Tibial nerve (tissue), 4 donors: ENCODE measurements around the gene GALNT8. TPM values are rescaled to one million over a fixed set of nuclear protein-coding genes. Genes with fewer than 3 reads are reported as not detected.
"Not testable (repeated sequence)": the region's sequence is repeated elsewhere in the genome, so short reads cannot be mapped to it uniquely, and the experiment has no call there.

Experiments used
- DNase-seq, 2 donors: peaks; one replicate each; pipeline ENCODE4 v3.0.0-alpha.2; 2019; ENCODE audit warnings: low spot score in 2 of 2
- H3K27ac ChIP-seq, 4 donors: fragments of 200-600 bp; sonication (generic) in 3 of 4; one replicate each; pipeline ENCODE4 v1.5.1; 2017 to 2019; ENCODE audit warnings: mild to moderate bottlenecking in 1 of 4
- H3K27me3 ChIP-seq, 2 donors: fragments of 200-600 bp; sonication (generic) in 1 of 2; one replicate each; pipeline versions ENCODE4 v1.5.1 to v1.6.0; 2017 to 2019
- H3K36me3 ChIP-seq, 3 donors: fragments of 200-600 bp; sonication (generic); one replicate each; pipeline ENCODE4 v1.5.1; 2018 to 2019
- H3K4me1 ChIP-seq, 4 donors: fragments of 200-600 bp; sonication (generic) in 3 of 4; one replicate each; pipeline ENCODE4 v1.5.1; 2017 to 2019
- H3K4me3 ChIP-seq, 4 donors: fragments of 200-600 bp; sonication (generic) in 3 of 4; one replicate each; pipeline ENCODE4 v1.5.1; 2017 to 2019; ENCODE audit warnings: mild to moderate bottlenecking in 1 of 4, moderate library complexity in 1 of 4
- H3K9me3 ChIP-seq, 4 donors: fragments of 200-600 bp; sonication (generic) in 3 of 4; one replicate each; pipeline ENCODE4 v1.5.1; 2017 to 2019
- CTCF ChIP-seq, 5 experiments: fragments of 200-600 bp in 3 of 5; fragments of 450-650 bp in 2 of 5; sonication (generic) in 3 of 5; IDR thresholded peaks; one replicate each; pipeline ENCODE4 v1.5.1; 2016 to 2019; ENCODE audit warnings: antibody characterized with exemption in 5 of 5, mild to moderate bottlenecking in 3 of 5, moderate library complexity in 2 of 5
- EP300 ChIP-seq, 2 donors: sonication (generic); formaldehyde crosslinking; IDR thresholded peaks; one replicate each; pipeline ENCODE4 v1.6.1; 2017; ENCODE audit warnings: antibody characterized with exemption in 2 of 2, mild to moderate bottlenecking in 1 of 2
- POLR2A ChIP-seq, 2 donors: fragments of 450-650 bp; IDR thresholded peaks; one replicate each; pipeline ENCODE4 v1.6.1; 2017; ENCODE audit warnings: antibody characterized with exemption in 2 of 2, mild to moderate bottlenecking in 2 of 2, moderate library complexity in 2 of 2
- WGBS, 2 donors: methylation state at CpG; one replicate each; pipeline ENCODE4 v1.1.5; 2018; 5-methylcytosine and 5-hydroxymethylcytosine counted together
- total RNA-seq, 4 donors: library from RNA; depleted of rRNA; stranded (reverse); fragments of >200 nt; gene quantifications; one replicate each; pipeline ENCODE4 v1.1.0, GENCODE V29; 2016

The GALNT8 gene
- total RNA-seq, 4 donors from 2014 or later, result 0.44 to 3.1 (median 1.9) TPM

DNA sequence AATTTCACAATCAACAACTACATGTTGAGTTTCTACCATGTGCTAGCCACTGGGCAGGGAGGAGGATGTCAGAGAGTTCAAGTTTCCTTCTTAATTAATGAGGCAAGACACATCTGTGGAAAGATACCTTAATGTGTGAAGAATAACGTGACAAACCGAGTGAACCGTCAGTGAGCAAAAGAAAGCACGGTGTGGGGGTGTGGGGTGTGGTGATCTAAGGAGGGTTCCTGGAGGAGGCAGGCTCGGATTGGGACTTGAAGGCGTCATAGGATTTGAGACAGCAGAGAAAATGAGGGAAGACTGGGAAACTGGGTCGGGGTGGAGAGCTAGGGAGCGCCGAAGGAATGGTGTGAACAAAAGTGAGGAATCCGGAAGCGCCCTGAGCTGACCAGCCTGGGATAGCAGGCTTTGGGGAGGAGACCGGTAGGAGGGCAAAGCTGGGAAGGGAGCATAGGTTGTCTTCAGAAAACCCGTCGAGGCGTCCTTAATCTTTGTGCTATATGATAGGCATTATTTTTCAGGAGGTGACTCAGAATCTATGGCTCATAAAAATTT, 22.3 kb downstream of the GALNT8 start:
- Histone ChIP-seq H3K9me3 (no peaks in the 10 kb centered on the region), H3K27ac (no peak overlapping the region), H3K27me3 (no peaks in the 10 kb centered on the region), H3K4me3 (no peak overlapping the region), H3K4me1 (no peaks in the 10 kb centered on the region), H3K36me3 (no peaks in the 10 kb centered on the region)
- TF ChIP-seq EP300 (IDR thresholded peaks at IDR 0.05) (no peak), CTCF (IDR thresholded peaks at IDR 0.05) (no peak), POLR2A (IDR thresholded peaks at IDR 0.05) (no peak)
- 87 to 89% methylated on average over 15 of the region's 15 CpGs for WGBS, 2 donors
- DNase-seq, result no peak

DNA sequence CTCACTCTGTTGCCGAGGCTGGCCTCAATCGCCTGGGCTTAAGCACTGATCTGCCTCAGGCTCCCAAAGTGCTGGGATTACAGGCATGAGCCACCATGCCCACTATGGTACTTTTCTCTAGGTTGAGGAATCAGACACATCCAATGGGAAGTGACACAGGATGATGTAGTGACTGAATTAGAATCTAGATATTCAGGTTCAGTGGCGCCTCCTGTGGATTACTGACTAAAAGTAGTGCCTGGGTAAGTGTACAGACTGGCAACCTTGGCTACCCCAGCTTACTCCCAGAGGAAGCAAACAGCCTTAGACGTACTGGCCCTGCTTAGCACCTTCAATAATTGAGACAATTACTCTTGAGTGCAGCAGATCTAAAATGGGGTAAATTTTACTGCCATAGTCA, 22.8 kb downstream of the GALNT8 start:
- no peaks in the 10 kb centered on the region for H3K9me3 ChIP-seq
- no peak overlapping the region for H3K27ac ChIP-seq
- WGBS, 2 donors, result 92% methylated on average over 4 of the region's 4 CpGs
- no peak overlapping the region for H3K4me3 ChIP-seq
- DNase-seq, result no peak
- H3K4me1 ChIP-seq, result no peaks in the 10 kb centered on the region
- H3K36me3 ChIP-seq, result no peaks in the 10 kb centered on the region
- no peak for TF ChIP-seq EP300 (IDR thresholded peaks at IDR 0.05)
- TF ChIP-seq CTCF (IDR thresholded peaks at IDR 0.05), result no peak
- TF ChIP-seq POLR2A (IDR thresholded peaks at IDR 0.05), result no peak
- no peaks in the 10 kb centered on the region for H3K27me3 ChIP-seq

DNA sequence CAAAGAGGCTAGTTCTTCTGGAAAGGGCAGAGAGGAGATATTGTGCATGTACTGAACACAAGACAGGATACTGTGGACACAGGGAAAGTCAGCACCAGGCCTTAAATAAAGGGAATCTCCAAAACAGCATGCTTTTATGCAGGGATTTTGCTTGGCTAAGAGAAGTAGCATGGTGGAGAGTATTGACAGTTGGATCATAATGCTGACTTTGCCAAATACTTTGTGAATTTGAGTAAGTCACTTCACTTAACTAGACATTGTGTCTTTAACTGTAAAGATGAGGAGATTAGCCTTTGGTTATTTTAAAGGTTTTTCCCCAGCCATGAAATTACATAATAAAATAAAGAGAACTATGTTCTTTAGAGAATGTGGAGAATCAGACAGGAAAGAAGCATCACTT, 24.5 kb downstream of the GALNT8 start:
- TF ChIP-seq CTCF (IDR thresholded peaks at IDR 0.05) (no peak), EP300 (IDR thresholded peaks at IDR 0.05) (no peak), POLR2A (IDR thresholded peaks at IDR 0.05) (no peak)
- Histone ChIP-seq H3K27me3 (no peaks in the 10 kb centered on the region), H3K9me3 (peaks cover 0 to 5% (median 0%) of the 10 kb centered on the region in 4 donors), H3K4me1 (no peaks in the 10 kb centered on the region), H3K27ac (no peak overlapping the region), H3K4me3 (no peak overlapping the region), H3K36me3 (no peaks in the 10 kb centered on the region)
- DNase-seq, result no peak

GRCh38 chr12:4745249-4745648, 25.0 kb downstream of the GALNT8 start:
- H3K27ac ChIP-seq, result no peak overlapping the region
- H3K9me3 ChIP-seq, result peaks cover 0 to 5% (median 0%) of the 10 kb centered on the region in 4 donors
- no peak for DNase-seq
- no peaks in the 10 kb centered on the region for H3K4me1 ChIP-seq
- WGBS, 2 donors, result 87 to 98% methylated on average over 6 of the region's 6 CpGs
- no peak overlapping the region for H3K4me3 ChIP-seq
- H3K27me3 ChIP-seq, result no peaks in the 10 kb centered on the region
- TF ChIP-seq POLR2A (IDR thresholded peaks at IDR 0.05) (no peak), CTCF (IDR thresholded peaks at IDR 0.05) (no peak), EP300 (IDR thresholded peaks at IDR 0.05) (no peak)
- H3K36me3 ChIP-seq, result no peaks in the 10 kb centered on the region

GRCh38 chr12:4751654-4752053, 31.5 kb downstream of the GALNT8 start:
- H3K36me3 ChIP-seq, H3K4me3 ChIP-seq, H3K9me3 ChIP-seq, H3K4me1 ChIP-seq, H3K27ac ChIP-seq, H3K27me3 ChIP-seq, DNase-seq: not testable (repeated sequence)
- 95 to 96% methylated on average over 1 of the region's 1 CpG for WGBS, 2 donors

DNA sequence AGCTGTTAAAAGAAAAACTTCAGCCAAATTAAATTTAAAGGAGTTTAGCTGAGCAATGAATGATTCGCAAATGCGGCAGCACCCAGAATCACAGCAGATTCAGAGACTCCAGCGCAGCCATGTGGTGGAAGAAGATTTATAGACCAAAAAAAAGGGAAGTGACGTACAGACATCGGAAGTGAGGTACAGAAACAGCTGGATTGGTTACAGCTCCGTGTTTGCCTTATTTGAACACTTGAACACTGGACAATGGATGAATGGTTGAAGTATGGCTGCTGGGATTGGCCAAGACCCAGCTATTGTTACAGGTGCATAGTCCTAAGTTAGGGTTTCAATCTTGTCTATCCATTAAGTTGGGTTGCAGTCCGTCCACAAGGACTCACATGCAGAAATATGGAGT, 42.6 kb downstream of the GALNT8 start:
- Histone ChIP-seq H3K9me3 (no peaks in the 10 kb centered on the region), H3K4me1 (no peaks in the 10 kb centered on the region), H3K27me3 (no peaks in the 10 kb centered on the region), H3K36me3 (no peaks in the 10 kb centered on the region), H3K4me3 (no peak overlapping the region), H3K27ac (no peak overlapping the region)
- 82 to 83% methylated on average over 7 of the region's 7 CpGs for WGBS, 2 donors
- DNase-seq, result no peak
- no peak for TF ChIP-seq CTCF (IDR thresholded peaks at IDR 0.05)
- no peak for TF ChIP-seq EP300 (IDR thresholded peaks at IDR 0.05)
- TF ChIP-seq POLR2A (IDR thresholded peaks at IDR 0.05), result no peak
